G401 (cell line): ENCODE data around the gene RNF19B. TPM values are rescaled to one million over a fixed set of nuclear protein-coding genes. Genes with fewer than 3 reads are reported as not detected.
A peak's percentile ranks its signal among the peaks of the same experiment; 100 is the strongest.

Experiments used
- DNase-seq: peaks from one replicate; pipeline ENCODE4 v3.0.0-alpha.2; 2015; ENCODE audit warnings: low spot score
- in situ Hi-C: cut with HindIII; loops from 2 replicates; pipeline ENCODE4 v1.10.0; 2016; ENCODE audit warnings: low sequenced_read_pairs, mixed read lengths
- total RNA-seq: library from RNA; depleted of rRNA; stranded (reverse); fragments of >200 nt; shearing (Covaris generic); gene quantifications from 2 replicates; pipeline ENCODE4 v1.2.3, GENCODE V29; 2014; rRNA removed

The RNF19B gene
- total RNA-seq, 1 experiment from 2014 or later: 13.2 TPM

DNA sequence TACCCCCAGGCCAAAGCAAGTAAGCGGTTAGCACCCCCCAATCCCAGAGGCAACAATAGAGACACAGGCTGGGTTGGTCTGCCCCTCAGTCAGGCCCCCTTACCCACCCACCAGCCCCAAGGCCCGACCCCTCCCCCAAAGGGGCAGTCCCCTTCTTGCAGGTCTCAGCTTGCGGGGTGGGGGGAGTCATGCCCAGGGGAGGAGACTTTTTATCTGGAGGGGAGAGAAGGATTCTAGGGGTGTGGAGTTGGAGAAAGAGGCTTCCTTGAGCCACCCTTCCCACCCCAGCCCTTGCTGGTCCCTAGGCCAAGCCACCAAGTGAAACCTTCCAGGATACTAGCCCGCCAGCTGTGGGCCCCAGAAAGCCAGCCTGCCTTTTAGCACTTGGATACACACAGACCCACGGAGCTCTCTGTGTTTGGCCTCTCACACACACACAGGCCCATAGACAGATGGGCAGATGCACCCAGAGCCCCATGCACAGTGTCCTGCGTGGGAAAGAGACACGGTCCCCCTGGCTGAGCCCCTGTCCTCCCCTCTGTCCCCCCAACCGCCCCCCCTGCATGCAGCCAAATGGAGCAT is 70.5 kb downstream of the RNF19B start:
- in situ Hi-C loops: no loop called here
- no peak for DNase-seq

GRCh38 chr1:32893198-32894018 is 71.2 kb downstream of the RNF19B start:
- peak; percentile 62 for DNase-seq
- in situ Hi-C loops: no loop called here

DNA sequence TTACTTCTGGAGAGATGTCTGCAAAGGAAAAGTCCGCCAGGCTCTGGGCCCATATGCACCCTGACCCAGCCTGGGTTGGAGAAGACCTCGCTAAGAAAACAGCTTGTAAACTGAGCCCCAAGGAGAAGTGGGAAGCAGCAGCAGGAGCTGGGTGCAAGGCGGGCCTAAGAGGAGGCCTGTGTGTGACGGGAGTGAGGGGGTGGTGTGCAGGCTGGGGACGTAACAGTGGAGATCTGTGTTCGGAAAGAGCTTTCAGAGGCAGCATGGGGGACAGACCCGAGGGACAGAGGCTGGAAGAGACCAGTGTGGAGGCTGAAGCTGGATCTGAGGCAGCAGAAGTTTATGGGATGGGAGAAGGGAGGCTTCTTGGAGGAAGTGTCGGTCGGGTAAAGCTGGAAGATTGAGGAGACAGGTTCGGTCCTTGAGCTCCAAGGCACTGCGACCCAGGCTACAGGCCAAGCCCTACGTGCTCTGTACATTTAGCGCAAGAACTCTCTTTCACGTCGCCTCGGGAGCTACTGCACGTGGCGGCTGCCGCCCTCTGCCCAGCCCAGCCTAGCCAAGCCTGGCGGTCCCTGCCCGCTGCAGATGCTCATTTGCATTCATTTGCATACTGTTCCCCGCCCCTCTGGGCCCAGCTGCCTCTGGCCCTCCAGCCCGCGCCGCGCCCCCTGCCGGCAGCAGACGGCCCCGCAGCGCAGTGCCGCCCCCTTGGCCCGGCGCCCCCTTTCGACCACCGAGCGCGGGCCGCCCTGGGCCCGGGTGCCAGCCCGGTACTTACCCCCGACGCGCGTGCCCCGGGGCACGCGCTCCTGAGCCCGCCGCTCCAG is 72.0 kb downstream of the RNF19B start:
- peak; percentile 72 for DNase-seq
- in situ Hi-C loops: no loop called here

- in situ Hi-C loops: no loop called here
Measured at GRCh38 chr1:32891630-32892029, 73.0 kb downstream of the RNF19B start.

GRCh38 chr1:32891241-32891570 is 73.4 kb downstream of the RNF19B start:
- in situ Hi-C loops: no loop called here
- no peak for DNase-seq

More at GRCh38 chr1:32891630-32892029, 73.0 kb downstream of the RNF19B start:
- DNase-seq: no peak

DNA sequence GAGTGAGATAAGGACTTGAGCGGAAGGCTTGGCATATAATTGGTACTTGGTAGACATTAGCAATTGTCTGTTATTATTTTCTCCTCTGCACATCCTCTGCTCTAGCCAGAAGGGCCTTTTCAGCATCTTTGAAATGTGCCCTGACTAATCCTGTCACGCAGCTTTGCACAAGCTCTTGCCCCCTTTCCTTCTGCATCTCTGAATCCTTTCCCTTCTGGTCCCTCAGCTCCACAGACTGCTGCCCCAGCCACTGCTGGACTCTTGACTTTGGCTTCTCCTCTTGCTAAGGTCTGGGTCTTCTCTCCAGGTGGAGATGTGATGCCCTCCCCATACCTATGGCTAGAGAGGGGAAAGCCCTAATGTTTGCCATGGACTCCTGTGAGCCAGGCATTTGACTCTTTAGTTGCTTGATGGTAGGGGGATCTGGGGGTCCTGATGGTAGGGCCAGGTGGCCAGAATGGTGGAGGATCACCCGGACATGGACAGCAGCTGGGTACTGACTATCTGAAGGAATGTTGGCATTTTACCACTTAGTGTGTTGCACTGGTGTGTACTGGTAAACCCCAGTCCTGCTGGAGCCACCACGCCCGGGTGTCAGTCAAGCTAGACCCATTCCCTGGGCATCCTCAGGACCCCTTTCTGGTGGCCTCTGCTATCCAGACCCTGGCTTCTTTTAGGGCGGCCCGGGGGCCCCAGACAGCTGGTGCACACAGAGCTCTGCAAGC is 73.9 kb downstream of the RNF19B start:
- in situ Hi-C loops: no loop called here
- DNase-seq: no peak

- in situ Hi-C loops: no loop called here
- DNase-seq: no peak
Measured at GRCh38 chr1:32889731-32890278, 74.8 kb downstream of the RNF19B start.

DNA sequence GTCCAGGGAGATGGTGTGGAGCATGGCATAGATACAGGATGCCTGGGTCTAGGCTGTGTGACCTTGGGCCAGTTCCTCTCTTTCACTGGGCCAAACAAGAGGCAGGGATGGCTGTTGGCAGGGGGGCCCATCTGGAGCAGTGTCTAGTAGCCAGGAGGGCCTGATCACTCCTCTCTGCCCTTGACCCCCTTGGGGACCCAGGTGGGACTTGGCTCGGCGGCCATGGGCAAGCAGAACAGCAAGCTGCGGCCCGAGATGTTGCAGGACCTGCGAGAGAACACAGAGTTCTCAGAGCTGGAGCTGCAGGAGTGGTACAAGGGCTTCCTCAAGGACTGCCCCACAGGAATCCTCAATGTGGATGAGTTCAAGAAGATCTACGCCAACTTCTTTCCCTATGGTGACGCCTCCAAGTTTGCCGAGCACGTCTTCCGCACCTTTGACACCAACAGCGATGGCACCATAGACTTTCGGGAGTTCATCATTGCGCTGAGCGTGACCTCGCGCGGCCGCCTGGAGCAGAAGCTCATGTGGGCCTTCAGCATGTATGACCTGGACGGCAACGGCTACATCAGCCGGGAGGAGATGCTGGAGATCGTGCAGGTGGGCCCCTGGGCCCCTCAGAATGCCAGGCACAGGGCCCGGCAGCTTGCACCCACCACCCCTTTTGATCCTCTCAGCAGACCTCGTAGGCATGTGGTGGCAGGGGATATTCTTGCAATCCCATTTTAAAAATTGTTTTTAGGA is 75.8 kb downstream of the RNF19B start:
- in situ Hi-C loops: no loop called here
- DNase-seq: no peak

DNA sequence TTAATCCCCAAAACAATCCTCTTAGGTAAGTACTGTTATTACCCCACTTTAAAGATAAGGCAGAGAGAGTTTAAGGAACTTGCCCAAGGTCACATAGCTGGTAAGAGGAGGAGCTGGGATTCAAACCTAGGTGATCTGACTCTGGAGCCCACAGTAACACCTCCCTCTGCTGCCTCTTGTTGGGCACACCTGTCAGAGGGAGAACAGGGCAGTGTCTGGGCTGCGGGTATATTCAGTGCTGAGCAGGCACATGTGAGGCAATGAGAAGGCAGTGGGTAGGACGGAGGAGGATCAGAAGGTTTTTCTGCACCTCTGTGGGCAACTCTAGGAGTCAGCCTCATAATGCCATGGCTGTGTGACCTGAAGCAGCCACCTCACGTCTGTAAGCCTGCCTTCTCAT is 76.5 kb downstream of the RNF19B start:
- no peak for DNase-seq
- in situ Hi-C loops: no loop called here

DNA sequence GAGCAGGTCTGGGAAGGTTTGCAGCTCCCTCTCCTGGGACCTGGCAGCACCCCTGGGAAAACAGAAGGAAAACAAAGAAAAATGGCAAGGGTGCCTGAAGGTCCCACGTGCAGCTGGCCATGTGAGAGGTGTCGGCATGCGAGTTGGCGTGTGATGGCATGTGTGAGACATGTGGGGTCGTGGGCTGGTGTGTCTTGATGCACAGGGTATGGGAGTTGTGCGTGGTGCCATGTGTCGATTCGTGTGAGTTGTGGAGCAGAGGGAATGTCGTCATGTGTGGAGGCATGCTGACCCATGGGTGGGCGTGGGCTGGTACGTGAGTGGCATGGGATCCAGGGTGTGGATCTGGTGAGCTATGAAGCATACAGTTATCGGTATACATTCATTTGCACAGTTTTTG is 77.0 kb downstream of the RNF19B start:
- in situ Hi-C loops: no loop called here
- DNase-seq: no peak

- in situ Hi-C loops: no loop called here
- peak; percentile 62 for DNase-seq
Measured at GRCh38 chr1:32886828-32887414, 77.7 kb downstream of the RNF19B start.

Other genes with a start within 250 kb of the RNF19B start
- gene YARS1, start 147.5 kb downstream of the RNF19B start, total RNA-seq: 121 and 140 TPM in 2 replicates
- 27.6 and 48.3 TPM in 2 replicates for gene S100PBP, start 147.2 kb downstream of the RNF19B start, total RNA-seq
- 39.4 and 56.4 TPM in 2 replicates for gene FNDC5, start 93.9 kb downstream of the RNF19B start, total RNA-seq
- not detected in 2 replicates for gene HPCA, start 78.3 kb downstream of the RNF19B start, total RNA-seq
- gene TMEM54, start 63.4 kb downstream of the RNF19B start, total RNA-seq: 26.6 and 36.1 TPM in 2 replicates
- gene AK2, start 72.1 kb upstream of the RNF19B start, total RNA-seq: 244 and 260 TPM in 2 replicates
- gene AZIN2, start 116.3 kb upstream of the RNF19B start, total RNA-seq: 13.1 and 13.6 TPM in 2 replicates
- gene TRIM62, start 217.2 kb upstream of the RNF19B start, total RNA-seq: 1.5 and 1.7 TPM in 2 replicates